ENCODE results near the gene ADAM8. TPM values are rescaled to one million over a fixed set of nuclear protein-coding genes. Genes with fewer than 3 reads are reported as not detected.

Gene ADAM8
- polyA plus RNA-seq, 1 donor (not counting 4 experiments of a cell fraction or from before 2014, with no cell fraction given) = 42.0 TPM

GRCh38 chr10:133264461-133264860 lies 12.2 kb downstream of the ADAM8 start:
- FAIRE-seq (no peak), DNase-seq (ENCODE audit: low read depth, low spot score) (no peak)
- H3K27me3 ChIP-seq (ENCODE audit: control insufficient read depth, extremely low read depth, insufficient read depth, low read length) = no peaks in the 10 kb centered on the region
- H3K36me3 ChIP-seq (ENCODE audit: control insufficient read depth in 2 of 2, extremely low read depth in 1 of 2, insufficient read depth in 2 of 2, low read length in 2 of 2) = peaks cover 27 to 31% of the 10 kb centered on the region in 2 experiments
- H3K4me1 ChIP-seq (ENCODE audit: control insufficient read depth, extremely low read depth, insufficient read depth, low read length) = peaks cover 37% of the 10 kb centered on the region
- H3K9me1 ChIP-seq (ENCODE audit: control insufficient read depth, extremely low read depth, insufficient read depth, low read length) = no peaks in the 10 kb centered on the region
- peaks cover 11% of the 10 kb centered on the region for H4K20me1 ChIP-seq (ENCODE audit: control insufficient read depth, extremely low read depth, insufficient read depth, low read length)
- no peak overlapping the region for H3K9ac ChIP-seq (ENCODE audit: control insufficient read depth, extremely low read depth, insufficient read depth, low read length)
- no peaks in the 10 kb centered on the region for H3K9me3 ChIP-seq (ENCODE audit: control insufficient read depth, low read depth, low read length)
- dilution Hi-C loops (cut with MboI; ENCODE audit: extremely low pct_ligation_motif_present, low sequenced_read_pairs) = no loop called here
- H3K4me2 ChIP-seq (ENCODE audit: control insufficient read depth, extremely low read depth, insufficient read depth, low read depth, low read length) = no peak overlapping the region
- no peak for TF ChIP-seq CTCF (optimal IDR thresholded peaks at IDR 0.05 in 1 of 3, IDR thresholded peaks at IDR 0.05 in 1 of 3, conservative IDR thresholded peaks at IDR 0.05 in 1 of 3; ENCODE audit: extremely low read depth in 1 of 3, insufficient read depth in 2 of 3, low read length in 3 of 3)
- no peak for TF ChIP-seq EZH2 (IDR thresholded peaks at IDR 0.05; ENCODE audit: low read length)
- H2AFZ ChIP-seq (ENCODE audit: control insufficient read depth, low read length) = no peak overlapping the region
- H3K79me2 ChIP-seq (ENCODE audit: control insufficient read depth, insufficient read depth, low read length) = peaks cover 3% of the 10 kb centered on the region
- H3K4me3 ChIP-seq (ENCODE audit: control insufficient read depth in 2 of 3, extremely low read depth in 1 of 3, insufficient read depth in 2 of 3, low read depth in 1 of 3, low read length in 3 of 3) = no peak overlapping the region
- H3K27ac ChIP-seq (ENCODE audit: control insufficient read depth, insufficient read depth, low read length) = no peak overlapping the region

GRCh38 chr10:133263674-133264073 lies 13.0 kb downstream of the ADAM8 start:
- no peak for FAIRE-seq
- H2AFZ ChIP-seq (ENCODE audit: control insufficient read depth, low read length) = no peak overlapping the region
- dilution Hi-C loops (cut with MboI; ENCODE audit: extremely low pct_ligation_motif_present, low sequenced_read_pairs) = no loop called here
- no peak overlapping the region for H3K27ac ChIP-seq (ENCODE audit: control insufficient read depth, insufficient read depth, low read length)
- H3K36me3 ChIP-seq (ENCODE audit: control insufficient read depth in 2 of 2, extremely low read depth in 1 of 2, insufficient read depth in 2 of 2, low read length in 2 of 2) = peaks cover 23 to 31% of the 10 kb centered on the region in 2 experiments
- no peaks in the 10 kb centered on the region for H3K9me3 ChIP-seq (ENCODE audit: control insufficient read depth, low read depth, low read length)
- no peaks in the 10 kb centered on the region for H3K79me2 ChIP-seq (ENCODE audit: control insufficient read depth, insufficient read depth, low read length)
- no peak overlapping the region for H3K4me2 ChIP-seq (ENCODE audit: control insufficient read depth, extremely low read depth, insufficient read depth, low read depth, low read length)
- no peaks in the 10 kb centered on the region for H3K9me1 ChIP-seq (ENCODE audit: control insufficient read depth, extremely low read depth, insufficient read depth, low read length)
- H3K9ac ChIP-seq (ENCODE audit: control insufficient read depth, extremely low read depth, insufficient read depth, low read length) = no peak overlapping the region
- H3K4me1 ChIP-seq (ENCODE audit: control insufficient read depth, extremely low read depth, insufficient read depth, low read length) = peaks cover 45% of the 10 kb centered on the region
- no peak overlapping the region for H3K4me3 ChIP-seq (ENCODE audit: control insufficient read depth in 2 of 3, extremely low read depth in 1 of 3, insufficient read depth in 2 of 3, low read depth in 1 of 3, low read length in 3 of 3)
- DNase-seq (ENCODE audit: low read depth, low spot score) = no peak
- TF ChIP-seq CTCF (optimal IDR thresholded peaks at IDR 0.05 in 1 of 3, IDR thresholded peaks at IDR 0.05 in 1 of 3, conservative IDR thresholded peaks at IDR 0.05 in 1 of 3; ENCODE audit: extremely low read depth in 1 of 3, insufficient read depth in 2 of 3, low read length in 3 of 3) = no peak
- no peak for TF ChIP-seq EZH2 (IDR thresholded peaks at IDR 0.05; ENCODE audit: low read length)
- H3K27me3 ChIP-seq (ENCODE audit: control insufficient read depth, extremely low read depth, insufficient read depth, low read length) = no peaks in the 10 kb centered on the region
- H4K20me1 ChIP-seq (ENCODE audit: control insufficient read depth, extremely low read depth, insufficient read depth, low read length) = peaks cover 8% of the 10 kb centered on the region

Data from keratinocyte (primary cell).